K562 treated with DMSO at 1 percent for 12 hours (cell line): ENCODE results near the gene PDE1C. TPM values are rescaled to one million over a fixed set of nuclear protein-coding genes. Genes with fewer than 3 reads are reported as not detected.

Experiments used
- total RNA-seq: library from RNA; unstranded; fragments of 300-600 nt; gene quantifications from 2 replicates; pipeline ENCODE4 v1.2.3, GENCODE V29; 2022; ENCODE audit not compliant: insufficient read depth

PDE1C gene
- total RNA-seq, result not detected in 2 replicates

DNA sequence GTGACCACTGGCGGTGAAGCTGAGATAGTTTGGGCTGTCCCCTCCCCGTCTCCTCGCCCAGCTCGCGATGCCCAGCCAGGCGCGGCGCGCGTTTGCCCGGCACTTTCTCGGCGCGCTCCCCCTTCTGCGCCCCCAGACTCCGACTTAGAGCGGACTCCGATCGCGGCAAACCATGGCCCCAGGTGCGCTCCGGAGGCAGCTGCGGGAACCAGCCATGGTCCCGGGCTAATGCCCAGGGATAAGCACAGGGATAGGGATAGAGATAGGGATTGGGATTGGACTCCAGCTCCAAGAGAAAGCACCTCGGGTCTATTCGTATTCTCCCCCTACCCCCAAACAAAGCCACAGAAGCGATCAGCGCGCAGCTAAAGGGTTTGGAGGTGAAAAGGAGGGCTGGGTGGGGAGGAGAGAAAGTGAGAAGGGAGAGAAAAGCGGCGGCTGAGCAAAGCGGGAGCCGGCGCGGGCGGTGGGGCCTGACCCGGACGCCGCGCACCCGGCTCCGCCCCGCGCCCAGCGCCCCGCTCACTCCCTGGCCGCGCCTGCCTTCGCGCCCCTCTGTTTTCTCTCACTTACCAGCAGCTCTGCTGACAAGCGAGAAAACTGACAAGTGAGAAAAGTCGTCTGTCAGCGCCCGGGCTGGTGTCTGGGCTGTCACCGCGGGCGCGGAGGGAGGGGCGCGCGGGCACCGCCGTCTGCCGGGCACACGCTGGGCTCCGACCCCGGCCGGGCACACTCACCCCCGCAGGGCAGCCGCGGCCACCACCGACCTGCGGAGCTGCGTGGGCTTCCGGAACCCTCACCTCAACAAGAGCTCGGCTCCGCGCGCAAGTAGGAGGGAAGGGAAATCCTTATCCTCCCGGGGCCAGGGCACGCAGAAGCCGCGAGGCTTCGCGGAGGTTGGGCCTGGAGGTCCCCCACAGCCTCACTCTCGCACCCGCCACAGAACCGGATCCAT lies at the start of gene PDE1C:
Gene PDE1C, minus strand, starts transcription at position 2 of the 955 bp plus-strand sequence.

